ENCODE data around the gene LONRF2. TPM values are rescaled to one million over a fixed set of nuclear protein-coding genes. Genes with fewer than 3 reads are reported as not detected.

LONRF2 gene
- total RNA-seq, 1 donor from 2014 or later: 0.45 TPM

DNA sequence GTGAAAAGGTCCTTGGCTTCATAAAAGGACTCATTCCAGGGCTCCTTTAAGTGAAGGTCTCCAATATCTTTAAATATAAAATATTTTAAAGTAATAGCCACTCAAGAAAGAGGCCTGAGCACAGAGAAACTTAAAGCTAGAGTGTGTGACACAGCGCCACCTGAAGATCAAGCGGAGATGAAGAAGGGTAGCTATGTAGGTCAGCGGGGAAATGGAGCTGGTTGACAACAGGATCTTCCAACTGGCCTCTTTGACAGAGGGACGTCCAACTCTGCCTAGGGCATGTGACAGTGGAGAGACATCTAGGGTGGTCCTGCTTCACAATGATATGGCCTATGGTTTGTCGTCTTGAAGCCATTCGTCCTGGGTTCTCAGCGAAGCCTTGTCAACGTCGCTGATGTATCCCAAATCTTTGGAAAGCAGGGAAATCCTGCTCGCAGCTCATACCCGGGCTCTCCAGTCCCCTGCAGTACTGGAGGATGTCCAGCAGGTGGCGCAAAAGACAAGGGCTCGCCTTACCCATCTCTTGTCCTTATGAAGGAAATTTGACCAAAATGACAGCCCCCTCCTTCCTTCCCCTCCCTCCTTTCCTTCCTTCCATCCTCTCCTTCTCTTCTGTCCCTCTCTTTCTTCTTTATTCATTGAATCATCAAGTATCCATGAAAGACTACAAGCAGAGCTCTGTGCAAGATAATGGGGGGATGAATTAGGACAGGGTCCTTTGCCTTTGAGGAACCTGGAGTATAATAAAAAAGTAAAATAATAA, 59.6 kb downstream of the LONRF2 start:
- Histone ChIP-seq H2AFZ (ENCODE audit: low read depth, low read length) (peak overlapping the region; percentile 66), H4K20me1 (ENCODE audit: insufficient read depth, low read length) (no peaks in the 10 kb centered on the region), H3K4me2 (ENCODE audit: low read length) (peak overlapping the region; percentile 53), H3K27ac (ENCODE audit: low read depth, low read length) (no peak overlapping the region), H3K79me2 (ENCODE audit: insufficient read depth, low read length) (no peaks in the 10 kb centered on the region), H3K9me3 (ENCODE audit: insufficient read depth, low read depth, low read length) (no peaks in the 10 kb centered on the region), H3K4me1 (ENCODE audit: insufficient read depth, low read length) (peaks cover 6% of the 10 kb centered on the region), H3K9ac (ENCODE audit: low read length) (no peak overlapping the region), H3K36me3 (ENCODE audit: insufficient read depth, low read length) (no peaks in the 10 kb centered on the region), H3K4me3 (ENCODE audit: insufficient read depth, low read depth, low read length) (no peak overlapping the region), H3K27me3 (ENCODE audit: insufficient read depth, low read length) (no peaks in the 10 kb centered on the region)
- H3K4me3 Mint-ChIP-seq (ENCODE audit: unreplicated experiment): no peak overlapping the region
- H3K27ac Mint-ChIP-seq (ENCODE audit: unreplicated experiment): no peak overlapping the region
- H3K9me3 Mint-ChIP-seq (ENCODE audit: unreplicated experiment): peaks cover under 1% of the 10 kb centered on the region
- peaks cover 3% of the 10 kb centered on the region for H3K4me1 Mint-ChIP-seq (ENCODE audit: low read depth, unreplicated experiment)
- H3K27me3 Mint-ChIP-seq (ENCODE audit: low read depth, unreplicated experiment): peaks cover 6% of the 10 kb centered on the region
- no peak for FAIRE-seq
- no peak for TF ChIP-seq EZH2 (IDR thresholded peaks at IDR 0.05; ENCODE audit: insufficient read depth, low read length)
- TF ChIP-seq, protein P1, sequence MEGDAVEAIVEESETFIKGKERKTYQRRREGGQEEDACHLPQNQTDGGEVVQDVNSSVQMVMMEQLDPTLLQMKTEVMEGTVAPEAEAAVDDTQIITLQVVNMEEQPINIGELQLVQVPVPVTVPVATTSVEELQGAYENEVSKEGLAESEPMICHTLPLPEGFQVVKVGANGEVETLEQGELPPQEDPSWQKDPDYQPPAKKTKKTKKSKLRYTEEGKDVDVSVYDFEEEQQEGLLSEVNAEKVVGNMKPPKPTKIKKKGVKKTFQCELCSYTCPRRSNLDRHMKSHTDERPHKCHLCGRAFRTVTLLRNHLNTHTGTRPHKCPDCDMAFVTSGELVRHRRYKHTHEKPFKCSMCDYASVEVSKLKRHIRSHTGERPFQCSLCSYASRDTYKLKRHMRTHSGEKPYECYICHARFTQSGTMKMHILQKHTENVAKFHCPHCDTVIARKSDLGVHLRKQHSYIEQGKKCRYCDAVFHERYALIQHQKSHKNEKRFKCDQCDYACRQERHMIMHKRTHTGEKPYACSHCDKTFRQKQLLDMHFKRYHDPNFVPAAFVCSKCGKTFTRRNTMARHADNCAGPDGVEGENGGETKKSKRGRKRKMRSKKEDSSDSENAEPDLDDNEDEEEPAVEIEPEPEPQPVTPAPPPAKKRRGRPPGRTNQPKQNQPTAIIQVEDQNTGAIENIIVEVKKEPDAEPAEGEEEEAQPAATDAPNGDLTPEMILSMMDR (IDR thresholded peaks at IDR 0.05; ENCODE audit: insufficient read depth, low read depth, low read length): peak; percentile 98
- DNase-seq (ENCODE audit: low read depth): peak; percentile 34
- no peaks in the 10 kb centered on the region for H3K36me3 Mint-ChIP-seq (ENCODE audit: low read depth, unreplicated experiment)

DNA sequence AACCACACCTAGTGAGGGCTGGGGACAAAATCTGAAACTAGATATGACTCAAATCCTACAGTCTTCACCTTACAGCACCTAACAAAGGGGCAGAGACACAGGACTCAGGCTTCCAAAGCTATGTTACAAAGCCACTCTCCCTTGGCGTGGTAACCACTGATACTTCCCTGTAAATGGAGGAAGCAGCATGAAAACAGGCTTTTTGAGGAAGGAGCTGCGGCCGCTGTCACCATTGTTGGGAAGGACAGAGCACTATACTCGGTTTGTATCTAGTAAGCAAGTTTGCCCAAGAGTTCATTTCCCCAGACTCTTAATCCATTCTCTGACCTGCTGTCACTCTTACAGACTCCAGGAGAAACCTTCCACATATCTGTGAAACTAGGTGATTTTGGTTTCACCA, 60.3 kb downstream of the LONRF2 start:
- H3K4me3 Mint-ChIP-seq (ENCODE audit: unreplicated experiment): no peak overlapping the region
- Histone ChIP-seq H2AFZ (ENCODE audit: low read depth, low read length) (no peak overlapping the region), H3K9me3 (ENCODE audit: insufficient read depth, low read depth, low read length) (no peaks in the 10 kb centered on the region), H3K4me3 (ENCODE audit: insufficient read depth, low read depth, low read length) (no peak overlapping the region), H3K4me1 (ENCODE audit: insufficient read depth, low read length) (peaks cover 10% of the 10 kb centered on the region), H3K79me2 (ENCODE audit: insufficient read depth, low read length) (no peaks in the 10 kb centered on the region), H3K9ac (ENCODE audit: low read length) (no peak overlapping the region), H4K20me1 (ENCODE audit: insufficient read depth, low read length) (no peaks in the 10 kb centered on the region), H3K27me3 (ENCODE audit: insufficient read depth, low read length) (no peaks in the 10 kb centered on the region), H3K27ac (ENCODE audit: low read depth, low read length) (no peak overlapping the region), H3K4me2 (ENCODE audit: low read length) (no peak overlapping the region), H3K36me3 (ENCODE audit: insufficient read depth, low read length) (no peaks in the 10 kb centered on the region)
- no peak for DNase-seq (ENCODE audit: low read depth)
- H3K4me1 Mint-ChIP-seq (ENCODE audit: low read depth, unreplicated experiment): peaks cover 7% of the 10 kb centered on the region
- H3K27me3 Mint-ChIP-seq (ENCODE audit: low read depth, unreplicated experiment): peaks cover 6% of the 10 kb centered on the region
- no peak for TF ChIP-seq EZH2 (IDR thresholded peaks at IDR 0.05; ENCODE audit: insufficient read depth, low read length)
- TF ChIP-seq, protein P1 (IDR thresholded peaks at IDR 0.05; ENCODE audit: insufficient read depth, low read depth, low read length): no peak
- H3K9me3 Mint-ChIP-seq (ENCODE audit: unreplicated experiment): peaks cover 3% of the 10 kb centered on the region
- no peaks in the 10 kb centered on the region for H3K36me3 Mint-ChIP-seq (ENCODE audit: low read depth, unreplicated experiment)
- no peak overlapping the region for H3K27ac Mint-ChIP-seq (ENCODE audit: unreplicated experiment)
- no peak for FAIRE-seq

Measured in astrocyte (in vitro differentiated cells and primary cell).